BE2C (cell line): ENCODE results near the gene SLC25A21.
"Not testable (repeated sequence)": the region's sequence is repeated elsewhere in the genome, so short reads cannot be mapped to it uniquely, and the experiment has no call there.

ENCODE experiments used
- DNase-seq: peaks from one replicate; pipeline ENCODE4 v3.0.0-alpha.2; 2020
- H3K27me3 ChIP-seq: fragments of 250-450 bp; sonication (Bioruptor Pico); 2 replicates; pipeline ENCODE4 v1.5.1; 2020; ENCODE audit warnings: mild to moderate bottlenecking
- H3K36me3 ChIP-seq: fragments of 250-450 bp; sonication (Bioruptor Pico); 2 replicates; pipeline ENCODE4 v1.5.1; 2020; ENCODE audit warnings: mild to moderate bottlenecking
- H3K4me1 ChIP-seq: fragments of 250-450 bp; sonication (Bioruptor Pico); 2 replicates; pipeline ENCODE4 v1.5.1; 2020
- H3K4me3 ChIP-seq: 2 replicates; pipeline ENCODE4 v1.5.1; 2011; ENCODE audit warnings: low read depth, low read length
- H3K9me3 ChIP-seq: fragments of 250-450 bp; sonication (Bioruptor Pico); 2 replicates; pipeline ENCODE4 v1.5.1; 2020
- TF ChIP-seq, protein P1 (sequence below): IDR thresholded peaks from 2 replicates; pipeline ENCODE4 v1.5.1; 2012; ENCODE audit warnings: mild to moderate bottlenecking, low read depth, low read length

Gene SLC25A21

GRCh38 chr14:36874396-36875138 is 297.8 kb downstream of the SLC25A21 start:
- Histone ChIP-seq H3K9me3 (no peaks in the 10 kb centered on the region), H3K36me3 (no peaks in the 10 kb centered on the region), H3K4me3 (no peak overlapping the region), H3K4me1 (no peaks in the 10 kb centered on the region), H3K27me3 (no peaks in the 10 kb centered on the region)
- no peak for DNase-seq
- TF ChIP-seq, protein P1, sequence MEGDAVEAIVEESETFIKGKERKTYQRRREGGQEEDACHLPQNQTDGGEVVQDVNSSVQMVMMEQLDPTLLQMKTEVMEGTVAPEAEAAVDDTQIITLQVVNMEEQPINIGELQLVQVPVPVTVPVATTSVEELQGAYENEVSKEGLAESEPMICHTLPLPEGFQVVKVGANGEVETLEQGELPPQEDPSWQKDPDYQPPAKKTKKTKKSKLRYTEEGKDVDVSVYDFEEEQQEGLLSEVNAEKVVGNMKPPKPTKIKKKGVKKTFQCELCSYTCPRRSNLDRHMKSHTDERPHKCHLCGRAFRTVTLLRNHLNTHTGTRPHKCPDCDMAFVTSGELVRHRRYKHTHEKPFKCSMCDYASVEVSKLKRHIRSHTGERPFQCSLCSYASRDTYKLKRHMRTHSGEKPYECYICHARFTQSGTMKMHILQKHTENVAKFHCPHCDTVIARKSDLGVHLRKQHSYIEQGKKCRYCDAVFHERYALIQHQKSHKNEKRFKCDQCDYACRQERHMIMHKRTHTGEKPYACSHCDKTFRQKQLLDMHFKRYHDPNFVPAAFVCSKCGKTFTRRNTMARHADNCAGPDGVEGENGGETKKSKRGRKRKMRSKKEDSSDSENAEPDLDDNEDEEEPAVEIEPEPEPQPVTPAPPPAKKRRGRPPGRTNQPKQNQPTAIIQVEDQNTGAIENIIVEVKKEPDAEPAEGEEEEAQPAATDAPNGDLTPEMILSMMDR: no peak

DNA sequence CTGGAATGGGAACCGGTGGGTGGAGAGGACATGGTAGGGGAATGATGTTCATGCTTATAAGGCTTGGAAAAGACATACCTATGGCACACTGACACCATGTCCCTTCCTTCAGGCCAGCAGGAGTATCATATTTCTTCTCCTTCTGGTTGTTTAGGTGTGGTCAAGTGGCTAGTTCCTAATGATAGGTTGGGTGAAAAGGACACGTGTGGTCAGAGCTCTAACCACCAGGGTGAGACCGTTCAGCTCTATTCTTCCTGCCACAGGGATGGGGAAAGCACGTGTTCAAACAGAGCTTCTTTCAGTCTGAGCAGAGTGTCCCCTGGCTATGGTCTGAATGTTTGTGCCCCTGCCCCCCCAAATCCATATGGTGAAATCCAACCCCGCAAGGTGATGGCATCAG is 301.6 kb downstream of the SLC25A21 start:
- Histone ChIP-seq H3K4me1 (no peaks in the 10 kb centered on the region), H3K9me3 (no peaks in the 10 kb centered on the region), H3K36me3 (no peaks in the 10 kb centered on the region), H3K27me3 (no peaks in the 10 kb centered on the region), H3K4me3 (no peak overlapping the region)
- no peak for DNase-seq
- TF ChIP-seq, protein P1: no peak

DNA sequence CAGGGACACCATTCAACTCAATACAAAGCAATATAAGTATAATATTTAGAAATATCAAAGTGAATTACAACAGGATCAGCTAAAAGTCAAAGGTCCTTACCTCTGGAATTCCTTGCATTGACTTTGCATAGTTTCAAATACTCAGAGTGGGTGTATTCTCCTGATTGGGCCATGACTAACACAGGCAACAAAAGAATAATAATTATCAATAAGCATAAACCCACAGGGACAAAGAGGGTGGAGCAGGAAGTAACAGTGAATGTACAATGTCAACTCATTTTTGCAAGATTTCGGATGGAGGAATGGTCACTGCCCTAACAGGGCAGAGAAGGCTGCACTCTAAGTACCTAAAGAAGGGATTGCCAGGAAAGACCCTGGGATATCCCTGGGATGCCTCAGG is 303.3 kb downstream of the SLC25A21 start:
- no peaks in the 10 kb centered on the region for H3K36me3 ChIP-seq

GRCh38 chr14:36866867-36867266 is 305.5 kb downstream of the SLC25A21 start:
- DNase-seq: no peak
- no peaks in the 10 kb centered on the region for H3K36me3 ChIP-seq
- no peaks in the 10 kb centered on the region for H3K4me1 ChIP-seq
- no peaks in the 10 kb centered on the region for H3K9me3 ChIP-seq
- no peaks in the 10 kb centered on the region for H3K27me3 ChIP-seq
- H3K4me3 ChIP-seq: no peak overlapping the region
- TF ChIP-seq, protein P1: no peak

More for the DNA sequence above, 303.3 kb downstream of the SLC25A21 start:
- Histone ChIP-seq H3K4me3 (no peak overlapping the region), H3K4me1 (no peaks in the 10 kb centered on the region), H3K27me3 (no peaks in the 10 kb centered on the region), H3K9me3 (no peaks in the 10 kb centered on the region)
- TF ChIP-seq, protein P1: no peak
- no peak for DNase-seq

DNA sequence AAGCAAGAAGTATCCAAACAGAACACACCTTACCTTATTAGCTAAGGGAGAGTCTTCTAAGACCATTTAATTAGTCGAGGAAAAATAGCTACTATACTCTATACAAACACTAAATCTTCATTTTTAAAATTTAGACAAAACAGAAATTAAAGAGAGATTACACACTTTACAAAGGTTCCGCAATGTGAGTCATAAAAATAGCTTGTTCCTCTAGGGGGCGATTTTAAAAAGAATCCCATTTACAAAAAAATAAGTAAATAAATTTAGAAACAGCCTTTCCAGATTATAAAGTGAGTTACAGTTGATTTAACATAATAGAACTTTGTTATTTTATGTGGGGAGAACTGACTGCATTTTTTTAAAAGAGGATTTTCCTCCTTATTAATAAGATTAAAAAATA is 309.1 kb downstream of the SLC25A21 start:
- TF ChIP-seq, protein P1: no peak
- Histone ChIP-seq H3K9me3 (no peaks in the 10 kb centered on the region), H3K36me3 (no peaks in the 10 kb centered on the region), H3K4me1 (no peaks in the 10 kb centered on the region), H3K27me3 (no peaks in the 10 kb centered on the region), H3K4me3 (no peak overlapping the region)
- DNase-seq: no peak

- H3K4me1 ChIP-seq, H3K36me3 ChIP-seq, H3K4me3 ChIP-seq, H3K27me3 ChIP-seq, H3K9me3 ChIP-seq, DNase-seq: not testable (repeated sequence)
Measured at GRCh38 chr14:36862237-36862636, 310.2 kb downstream of the SLC25A21 start.
